Measurements from ENCODE around the gene STXBP5. TPM values are rescaled to one million over a fixed set of nuclear protein-coding genes. Genes with fewer than 3 reads are reported as not detected.

STXBP5 gene
- polyA plus RNA-seq, 1 of the 3 experiments (the other 2 are of a cell fraction): 9.9 TPM

DNA sequence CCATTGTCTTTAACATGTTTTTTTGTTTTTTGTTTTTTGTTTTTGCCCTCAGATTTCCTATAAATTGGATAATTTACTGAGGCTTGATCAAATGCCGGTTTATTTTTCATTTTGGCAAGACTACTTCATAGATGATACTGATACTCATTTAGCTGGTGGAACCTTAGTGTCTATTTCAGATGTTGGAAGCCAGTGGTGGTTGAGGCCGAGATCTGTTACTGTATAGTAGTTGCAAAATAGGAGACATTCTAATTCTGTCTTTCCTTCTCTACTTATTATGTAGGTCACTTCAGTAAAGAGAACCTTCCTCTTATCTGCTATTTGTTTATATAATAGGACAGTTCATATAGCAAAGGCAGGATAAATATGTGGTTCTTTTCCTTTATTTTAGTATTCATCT is 63.4 kb downstream of the STXBP5 start:
- DNase-seq: no peak
- peaks cover 64 to 82% of the 10 kb centered on the region in 2 experiments for H3K36me3 ChIP-seq (replicated peaks in 1 of 2; ENCODE audit: control insufficient read depth in 1 of 2, insufficient read depth in 2 of 2, low read length in 1 of 2)
- 0 out of 2 replicates have a peak, but pooled peaks cover 3% of the 10 kb centered on the region for H3K79me2 ChIP-seq (ENCODE audit: insufficient read depth)
- no peaks in the 10 kb centered on the region for H3K9me3 ChIP-seq
- no peaks in the 10 kb centered on the region for H3K4me1 ChIP-seq (ENCODE audit: control insufficient read depth in 1 of 2, insufficient read depth in 2 of 2, low read depth in 1 of 2, low read length in 1 of 2)
- no peaks in the 10 kb centered on the region for H4K20me1 ChIP-seq (ENCODE audit: insufficient read depth)
- ChIA-PET CTCF (no interaction called here), POLR2A (no interaction called here)
- H3K27me3 ChIP-seq (ENCODE audit: insufficient read depth): no peaks in the 10 kb centered on the region
- H3K9me2 ChIP-seq: no peaks in the 10 kb centered on the region
- no peak overlapping the region for H3K4me3 ChIP-seq (ENCODE audit: low read depth in 2 of 2, low read length in 1 of 2)
- H3K9ac ChIP-seq: no peak overlapping the region
- 96% methylated on average over 2 of the region's 2 CpGs for WGBS (ENCODE audit: low lambda C conversion rate)
- H2AFZ ChIP-seq (ENCODE audit: low read depth): no peak overlapping the region
- H3K4me2 ChIP-seq: no peak overlapping the region
- H3K27ac ChIP-seq (ENCODE audit: low read depth in 2 of 2, low read length in 1 of 2): no peak overlapping the region
- peaks cover 22% of the 10 kb centered on the region for H3F3A ChIP-seq (replicated peaks; ENCODE audit: insufficient read depth)
- TF ChIP-seq JUND (IDR thresholded peaks at IDR 0.05) (no peak), FOXJ3 (CRISPR knock-in tag; IDR thresholded peaks at IDR 0.05) (no peak), MAX (IDR thresholded peaks at IDR 0.05; ENCODE audit: low read depth) (no peak), TEAD4 (IDR thresholded peaks at IDR 0.05; ENCODE audit: borderline replicate concordance, insufficient read depth) (no peak), SMC3 (IDR thresholded peaks at IDR 0.05; ENCODE audit: low read depth, low read length) (no peak), POLR2AphosphoS5 (IDR thresholded peaks at IDR 0.05; ENCODE audit: low read depth, low read length) (no peak), ZBTB33 (IDR thresholded peaks at IDR 0.05; ENCODE audit: borderline replicate concordance, low read depth) (no peak), EP300 (IDR thresholded peaks at IDR 0.05; ENCODE audit: borderline replicate concordance in 1 of 2, low read depth in 1 of 2, low read length in 1 of 2) (no peak), CTCF (IDR thresholded peaks at IDR 0.05) (no peak), FOXM1 (IDR thresholded peaks at IDR 0.05; ENCODE audit: low read depth) (no peak), NRF1 (IDR thresholded peaks at IDR 0.05; ENCODE audit: low read depth, low read length) (no peak), IRF3 (IDR thresholded peaks at IDR 0.05; ENCODE audit: low read depth, low read length) (no peak), TCF12 (IDR thresholded peaks at IDR 0.05) (no peak)
- TF ChIP-seq, protein P1, sequence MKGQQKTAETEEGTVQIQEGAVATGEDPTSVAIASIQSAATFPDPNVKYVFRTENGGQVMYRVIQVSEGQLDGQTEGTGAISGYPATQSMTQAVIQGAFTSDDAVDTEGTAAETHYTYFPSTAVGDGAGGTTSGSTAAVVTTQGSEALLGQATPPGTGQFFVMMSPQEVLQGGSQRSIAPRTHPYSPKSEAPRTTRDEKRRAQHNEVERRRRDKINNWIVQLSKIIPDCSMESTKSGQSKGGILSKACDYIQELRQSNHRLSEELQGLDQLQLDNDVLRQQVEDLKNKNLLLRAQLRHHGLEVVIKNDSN (IDR thresholded peaks at IDR 0.05; ENCODE audit: borderline replicate concordance, low read depth): no peak

Measured in SK-N-SH (cell line).